SK-N-SH (cell line): ENCODE results near the gene PCSK2. TPM values are rescaled to one million over a fixed set of nuclear protein-coding genes. Genes with fewer than 3 reads are reported as not detected.

Experiments used
- CTCF ChIA-PET: fragments of 300-600, 350-600 bp; formaldehyde crosslinking; extraction: SDS; loops from one replicate; lab custom pipeline; 2021; lab: Yijun Ruan, JAX
- POLR2A ChIA-PET: fragments of 350-600 bp; sonication (Branson Sonifier 250); formaldehyde crosslinking; extraction: SDS; loops from one replicate; lab custom pipeline; 2020; ENCODE audit warnings: antibody characterized with exemption, inconsistent platforms; lab: Yijun Ruan, JAX
- DNase-seq: peaks from one replicate; pipeline ENCODE4 v3.0.0; 2012
- H2AFZ ChIP-seq: fragments of 200-600 bp; sonication (generic); 2 replicates; pipeline ENCODE4 v1.8.1; 2016; ENCODE audit warnings: antibody characterized with exemption, mild to moderate bottlenecking, low read depth
- H3F3A ChIP-seq: fragments of 200-600 bp; sonication (generic); replicated peaks from 2 replicates; pipeline ENCODE3; 2016; ENCODE audit warnings: antibody characterized with exemption, mild to moderate bottlenecking; ENCODE audit not compliant: insufficient read depth
- H3K27ac ChIP-seq, 2 experiments: fragments of 200-500 bp in 1 of 2; fragments of 200-600 bp in 1 of 2; sonication (Bioruptor generic) in 1 of 2; sonication (generic), shearing (Covaris generic) in 1 of 2; 2 replicates each; pipeline versions ENCODE4 v1.5.1 to v1.6.1; 2014 to 2016; ENCODE audit warnings: low read depth in 2 of 2, inconsistent platforms in 1 of 2, low read length in 1 of 2, mild to moderate bottlenecking in 1 of 2, mixed read lengths in 1 of 2
- H3K27me3 ChIP-seq: fragments of 200-600 bp; sonication (generic), shearing (Covaris generic); 2 replicates; pipeline ENCODE4 v1.6.1; 2016; ENCODE audit warnings: mixed run types; ENCODE audit not compliant: insufficient read depth
- H3K36me3 ChIP-seq, 2 experiments: fragments of 200-500 bp in 1 of 2; fragments of 200-600 bp in 1 of 2; sonication (Bioruptor generic) in 1 of 2; sonication (generic) in 1 of 2; replicated peaks in 1 of 2; 2 replicates each; pipeline versions ENCODE3 to v1.5.1; 2014 to 2016; ENCODE audit warnings: low read length in 1 of 2, mild to moderate bottlenecking in 1 of 2; ENCODE audit not compliant: insufficient read depth in 2 of 2, control insufficient read depth in 1 of 2
- H3K4me1 ChIP-seq, 2 experiments: fragments of 200-500 bp in 1 of 2; fragments of 200-600 bp in 1 of 2; sonication (Bioruptor generic) in 1 of 2; sonication (generic), shearing (Covaris generic) in 1 of 2; 2 replicates each; pipeline versions ENCODE4 v1.5.1 to v1.6.1; 2014 to 2016; ENCODE audit warnings: low read depth in 1 of 2, low read length in 1 of 2, mixed run types in 1 of 2; ENCODE audit not compliant: insufficient read depth in 2 of 2, control insufficient read depth in 1 of 2
- H3K4me2 ChIP-seq: fragments of 200-600 bp; sonication (generic), shearing (Covaris generic); 2 replicates; pipeline ENCODE4 v1.6.1; 2017; ENCODE audit warnings: mixed run types
- H3K4me3 ChIP-seq, 2 experiments: fragments of 200-500 bp in 1 of 2; fragments of 200-600 bp in 1 of 2; sonication (Bioruptor generic) in 1 of 2; sonication (generic), shearing (Covaris generic) in 1 of 2; 2 replicates each; pipeline versions ENCODE4 v1.5.1 to v1.8.1; 2014 to 2016; ENCODE audit warnings: low read depth in 2 of 2, inconsistent platforms in 1 of 2, low read length in 1 of 2, mild to moderate bottlenecking in 1 of 2, mixed read lengths in 1 of 2, moderate library complexity in 1 of 2
- H3K79me2 ChIP-seq: fragments of 200-600 bp; sonication (generic); 2 replicates; pipeline ENCODE4 v1.8.1; 2017; ENCODE audit warnings: mild to moderate bottlenecking; ENCODE audit not compliant: insufficient read depth
- H3K9ac ChIP-seq: fragments of 200-600 bp; sonication (generic); 2 replicates; pipeline ENCODE4 v1.6.1; 2017; ENCODE audit warnings: mixed run types
- H3K9me2 ChIP-seq: fragments of 200-600 bp; sonication (generic); 2 replicates; pipeline ENCODE4 v1.6.1; 2017; ENCODE audit warnings: mixed run types
- H3K9me3 ChIP-seq: fragments of 200-600 bp; sonication (generic); 2 replicates; pipeline ENCODE4 v1.6.1; 2017; ENCODE audit warnings: mixed run types, mild to moderate bottlenecking, moderate library complexity
- H4K20me1 ChIP-seq: fragments of 200-600 bp; sonication (generic); 2 replicates; pipeline ENCODE4 v1.6.1; 2017; ENCODE audit warnings: mild to moderate bottlenecking, mixed run types; ENCODE audit not compliant: insufficient read depth
- CHD2 ChIP-seq: fragments of 150-350 bp; IDR thresholded peaks from 2 replicates; pipeline ENCODE4 v1.6.1; 2018; ENCODE audit warnings: low read length; ENCODE audit not compliant: partially characterized antibody
- CTCF ChIP-seq: fragments of 200-600 bp; sonication (generic); IDR thresholded peaks from 2 replicates; pipeline ENCODE4 v1.6.1; 2017; ENCODE audit warnings: antibody characterized with exemption, mild to moderate bottlenecking, moderate library complexity
- ELF1 ChIP-seq: IDR thresholded peaks from 2 replicates; pipeline ENCODE4 v1.4.0; 2012
- FOXM1 ChIP-seq: IDR thresholded peaks from 2 replicates; pipeline ENCODE4 v1.4.0; 2012; ENCODE audit warnings: low read depth, mild to moderate bottlenecking
- GABPA ChIP-seq: IDR thresholded peaks from 2 replicates; pipeline ENCODE4 v1.4.0; 2012; ENCODE audit warnings: low read depth, mild to moderate bottlenecking
- GATA2 ChIP-seq: sonication (generic); formaldehyde crosslinking; IDR thresholded peaks from 2 replicates; pipeline ENCODE4 v1.5.0; 2020; ENCODE audit warnings: mild to moderate bottlenecking, missing genetic modification reagents
- JUND ChIP-seq: IDR thresholded peaks from 2 replicates; pipeline ENCODE4 v1.4.0; 2012
- MEF2A ChIP-seq: IDR thresholded peaks from 2 replicates; pipeline ENCODE4 v1.4.0; 2012; ENCODE audit warnings: low read depth, borderline replicate concordance
- NRF1 ChIP-seq: IDR thresholded peaks from 2 replicates; pipeline ENCODE4 v1.6.1; 2012; ENCODE audit warnings: low read depth, mild to moderate bottlenecking, low read length
- RAD21 ChIP-seq: IDR thresholded peaks from 2 replicates; pipeline ENCODE4 v1.6.1; 2012; ENCODE audit warnings: mild to moderate bottlenecking, low read length
- RCOR1 ChIP-seq: fragments of 150-350 bp; IDR thresholded peaks from 2 replicates; pipeline ENCODE4 v1.6.1; 2017; ENCODE audit warnings: antibody characterized with exemption, low read length
- REST ChIP-seq: IDR thresholded peaks from 2 replicates; pipeline ENCODE4 v1.6.1; 2012; ENCODE audit warnings: mild to moderate bottlenecking, low read depth, low read length, moderate library complexity
- RFX5 ChIP-seq: IDR thresholded peaks from 2 replicates; pipeline ENCODE4 v1.6.1; 2012; ENCODE audit warnings: mild to moderate bottlenecking, improper control_type of control experiment, low read length
- SIN3A ChIP-seq: IDR thresholded peaks from 2 replicates; pipeline ENCODE4 v1.6.1; 2012; ENCODE audit warnings: low read depth, mild to moderate bottlenecking, low read length, moderate library complexity, borderline replicate concordance
- TAF1 ChIP-seq: IDR thresholded peaks from 2 replicates; pipeline ENCODE4 v1.6.1; 2012; ENCODE audit warnings: low read depth, mild to moderate bottlenecking, low read length, moderate library complexity, borderline replicate concordance
- TCF12 ChIP-seq: IDR thresholded peaks from 2 replicates; pipeline ENCODE4 v1.4.0; 2012
- TEAD4 ChIP-seq: IDR thresholded peaks from 2 replicates; pipeline ENCODE4 v1.4.0; 2012; ENCODE audit warnings: mild to moderate bottlenecking, borderline replicate concordance; ENCODE audit not compliant: insufficient read depth
- USF2 ChIP-seq: fragments of 150-350 bp; IDR thresholded peaks from 2 replicates; pipeline ENCODE4 v1.6.1; 2017; ENCODE audit warnings: antibody characterized with exemption, low read length, low read depth, borderline replicate concordance
- ZBTB33 ChIP-seq: IDR thresholded peaks from 2 replicates; pipeline ENCODE4 v1.4.0; 2012; ENCODE audit warnings: low read depth, borderline replicate concordance
- WGBS: methylation state at CpG from one replicate; pipeline ENCODE4 v1.1.6; 2017; ENCODE audit warnings: low lambda C conversion rate; 5-methylcytosine and 5-hydroxymethylcytosine counted together
- polyA plus RNA-seq, 3 experiments: library from polyadenylated mRNA; depleted of rRNA; stranded (reverse); fragments of >200 nt; gene quantifications; 2 replicates each; pipeline ENCODE4 v1.2.3, GENCODE V29; 2012

Gene PCSK2
- polyA plus RNA-seq, 1 of the 3 experiments (the other 2 are of a cell fraction): not detected

- H3K9me3 ChIP-seq: no peaks in the 10 kb centered on the region
- H4K20me1 ChIP-seq: no peaks in the 10 kb centered on the region
- H3K36me3 ChIP-seq: no peaks in the 10 kb centered on the region
- 4% methylated on average over 4 of the region's 4 CpGs for WGBS
- H3K4me2 ChIP-seq: no peak overlapping the region
- CTCF ChIA-PET: no interaction called here
- POLR2A ChIA-PET: no interaction called here
- no peak for TF ChIP-seq ELF1
- no peak for TF ChIP-seq RCOR1
- no peak for TF ChIP-seq NRF1
- TF ChIP-seq JUND: no peak
- no peak for TF ChIP-seq USF2
- TF ChIP-seq REST: no peak
- no peak for TF ChIP-seq FOXM1
- no peak for TF ChIP-seq RFX5
- TF ChIP-seq SIN3A: no peak
- no peak for TF ChIP-seq TCF12
- no peaks in the 10 kb centered on the region for H3K4me1 ChIP-seq
- H3F3A ChIP-seq: no peaks in the 10 kb centered on the region
- H3K27ac ChIP-seq: no peak overlapping the region
- no peaks in the 10 kb centered on the region for H3K9me2 ChIP-seq
- no peaks in the 10 kb centered on the region for H3K79me2 ChIP-seq
- no peak for DNase-seq
- no peak overlapping the region for H3K9ac ChIP-seq
- H3K27me3 ChIP-seq: no peaks in the 10 kb centered on the region
- no peak overlapping the region for H2AFZ ChIP-seq
- no peak overlapping the region for H3K4me3 ChIP-seq
Measured at GRCh38 chr20:17233626-17234025, 6.8 kb downstream of the PCSK2 start.

- no peak overlapping the region for H3K27ac ChIP-seq
- CTCF ChIA-PET: no interaction called here
- POLR2A ChIA-PET: no interaction called here
- no peak overlapping the region for H3K9ac ChIP-seq
- no peaks in the 10 kb centered on the region for H3K79me2 ChIP-seq
- no peak overlapping the region for H3K4me3 ChIP-seq
- H3F3A ChIP-seq: no peaks in the 10 kb centered on the region
- no peaks in the 10 kb centered on the region for H3K36me3 ChIP-seq
- H3K4me1 ChIP-seq: no peaks in the 10 kb centered on the region
- no peak overlapping the region for H3K4me2 ChIP-seq
- no peaks in the 10 kb centered on the region for H3K9me3 ChIP-seq
- H3K9me2 ChIP-seq: no peaks in the 10 kb centered on the region
- no peaks in the 10 kb centered on the region for H3K27me3 ChIP-seq
- DNase-seq: no peak
- H2AFZ ChIP-seq: no peak overlapping the region
- no peaks in the 10 kb centered on the region for H4K20me1 ChIP-seq
- TF ChIP-seq CHD2 (no peak), TCF12 (no peak), FOXM1 (no peak), SIN3A (no peak), RCOR1 (no peak), RFX5 (no peak), NRF1 (no peak), TEAD4 (no peak), GABPA (no peak), ZBTB33 (no peak), JUND (no peak), TAF1 (no peak), MEF2A (no peak), RAD21 (no peak), CTCF (no peak), ELF1 (no peak), GATA2 (CRISPR knock-in tag) (no peak)
Measured at GRCh38 chr20:17236766-17237165, 9.9 kb downstream of the PCSK2 start.
